ENCODE measurements around the gene TLCD3B. TPM values are rescaled to one million over a fixed set of nuclear protein-coding genes. Genes with fewer than 3 reads are reported as not detected.

The TLCD3B gene
- total and polyA plus RNA-seq, 9 of the 15 experiments (the other 6 are each of a cell fraction or from before 2014, with no cell fraction given): 0.10 to 0.52 (median 0.23) TPM; not detected in 4

GRCh38 chr16:29995324-29995910, 35.7 kb downstream of the TLCD3B start, which contains the start of gene HIRIP3 (continued):
- peak; percentile 58; the same call in 1 of the 2 replicates for TF ChIP-seq ZNF511 (CRISPR knock-in tag; IDR thresholded peaks at IDR 0.05)
- TF ChIP-seq, protein P1, sequence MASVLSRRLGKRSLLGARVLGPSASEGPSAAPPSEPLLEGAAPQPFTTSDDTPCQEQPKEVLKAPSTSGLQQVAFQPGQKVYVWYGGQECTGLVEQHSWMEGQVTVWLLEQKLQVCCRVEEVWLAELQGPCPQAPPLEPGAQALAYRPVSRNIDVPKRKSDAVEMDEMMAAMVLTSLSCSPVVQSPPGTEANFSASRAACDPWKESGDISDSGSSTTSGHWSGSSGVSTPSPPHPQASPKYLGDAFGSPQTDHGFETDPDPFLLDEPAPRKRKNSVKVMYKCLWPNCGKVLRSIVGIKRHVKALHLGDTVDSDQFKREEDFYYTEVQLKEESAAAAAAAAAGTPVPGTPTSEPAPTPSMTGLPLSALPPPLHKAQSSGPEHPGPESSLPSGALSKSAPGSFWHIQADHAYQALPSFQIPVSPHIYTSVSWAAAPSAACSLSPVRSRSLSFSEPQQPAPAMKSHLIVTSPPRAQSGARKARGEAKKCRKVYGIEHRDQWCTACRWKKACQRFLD (CRISPR knock-in tag; IDR thresholded peaks at IDR 0.05): peak; percentile 96; the same call in 1 of the 2 replicates
- no peak for TF ChIP-seq HSF4 (CRISPR knock-in tag; IDR thresholded peaks at IDR 0.05; ENCODE audit: borderline replicate concordance)
- TF ChIP-seq RERE (CRISPR knock-in tag; IDR thresholded peaks at IDR 0.05; ENCODE audit: borderline replicate concordance): no peak
- TF ChIP-seq ZNF592 (IDR thresholded peaks at IDR 0.05): peak; percentile 81
- no peak for TF ChIP-seq ZNF445 (CRISPR knock-in tag; IDR thresholded peaks at IDR 0.05; ENCODE audit: low read depth)
- TF ChIP-seq ZNF140 (CRISPR knock-in tag; IDR thresholded peaks at IDR 0.05): no peak
- TF ChIP-seq ERF (CRISPR knock-in tag; IDR thresholded peaks at IDR 0.05): no peak
- no peak; the same call in 1 of the 2 replicates for TF ChIP-seq STAT6 (CRISPR knock-in tag; IDR thresholded peaks at IDR 0.05)
- TF ChIP-seq HNRNPH1 (optimal IDR thresholded peaks at IDR 0.05; ENCODE audit: low read depth, low read length): no peak
- 0 out of 2 replicates have a peak, but pooled peaks have one; percentile 41 for TF ChIP-seq HDGF (IDR thresholded peaks at IDR 0.05)
- TF ChIP-seq ZNF75A (CRISPR knock-in tag; IDR thresholded peaks at IDR 0.05): 0 out of 2 replicates have a peak, but pooled peaks have one; percentile 37

Data from K562 (cell line).